ENCODE results near the gene CILP. TPM values are rescaled to one million over a fixed set of nuclear protein-coding genes. Genes with fewer than 3 reads are reported as not detected.
A peak's percentile ranks its signal among the peaks of the same experiment; 100 is the strongest.

CILP gene, protein sequence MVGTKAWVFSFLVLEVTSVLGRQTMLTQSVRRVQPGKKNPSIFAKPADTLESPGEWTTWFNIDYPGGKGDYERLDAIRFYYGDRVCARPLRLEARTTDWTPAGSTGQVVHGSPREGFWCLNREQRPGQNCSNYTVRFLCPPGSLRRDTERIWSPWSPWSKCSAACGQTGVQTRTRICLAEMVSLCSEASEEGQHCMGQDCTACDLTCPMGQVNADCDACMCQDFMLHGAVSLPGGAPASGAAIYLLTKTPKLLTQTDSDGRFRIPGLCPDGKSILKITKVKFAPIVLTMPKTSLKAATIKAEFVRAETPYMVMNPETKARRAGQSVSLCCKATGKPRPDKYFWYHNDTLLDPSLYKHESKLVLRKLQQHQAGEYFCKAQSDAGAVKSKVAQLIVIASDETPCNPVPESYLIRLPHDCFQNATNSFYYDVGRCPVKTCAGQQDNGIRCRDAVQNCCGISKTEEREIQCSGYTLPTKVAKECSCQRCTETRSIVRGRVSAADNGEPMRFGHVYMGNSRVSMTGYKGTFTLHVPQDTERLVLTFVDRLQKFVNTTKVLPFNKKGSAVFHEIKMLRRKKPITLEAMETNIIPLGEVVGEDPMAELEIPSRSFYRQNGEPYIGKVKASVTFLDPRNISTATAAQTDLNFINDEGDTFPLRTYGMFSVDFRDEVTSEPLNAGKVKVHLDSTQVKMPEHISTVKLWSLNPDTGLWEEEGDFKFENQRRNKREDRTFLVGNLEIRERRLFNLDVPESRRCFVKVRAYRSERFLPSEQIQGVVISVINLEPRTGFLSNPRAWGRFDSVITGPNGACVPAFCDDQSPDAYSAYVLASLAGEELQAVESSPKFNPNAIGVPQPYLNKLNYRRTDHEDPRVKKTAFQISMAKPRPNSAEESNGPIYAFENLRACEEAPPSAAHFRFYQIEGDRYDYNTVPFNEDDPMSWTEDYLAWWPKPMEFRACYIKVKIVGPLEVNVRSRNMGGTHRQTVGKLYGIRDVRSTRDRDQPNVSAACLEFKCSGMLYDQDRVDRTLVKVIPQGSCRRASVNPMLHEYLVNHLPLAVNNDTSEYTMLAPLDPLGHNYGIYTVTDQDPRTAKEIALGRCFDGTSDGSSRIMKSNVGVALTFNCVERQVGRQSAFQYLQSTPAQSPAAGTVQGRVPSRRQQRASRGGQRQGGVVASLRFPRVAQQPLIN
- total RNA-seq: under 1 TPM; 0.89 to 0.97 TPM
- under 1 TPM; 0.30 to 0.43 TPM for polyA plus RNA-seq
- long read RNA-seq, donor 1: 0 reads
- long read RNA-seq, donor 2: 0 reads
- long read RNA-seq, donor 3: 0 reads
- long read RNA-seq, donor 4: 0 reads
- long read RNA-seq, donor 5: 0 reads

DNA sequence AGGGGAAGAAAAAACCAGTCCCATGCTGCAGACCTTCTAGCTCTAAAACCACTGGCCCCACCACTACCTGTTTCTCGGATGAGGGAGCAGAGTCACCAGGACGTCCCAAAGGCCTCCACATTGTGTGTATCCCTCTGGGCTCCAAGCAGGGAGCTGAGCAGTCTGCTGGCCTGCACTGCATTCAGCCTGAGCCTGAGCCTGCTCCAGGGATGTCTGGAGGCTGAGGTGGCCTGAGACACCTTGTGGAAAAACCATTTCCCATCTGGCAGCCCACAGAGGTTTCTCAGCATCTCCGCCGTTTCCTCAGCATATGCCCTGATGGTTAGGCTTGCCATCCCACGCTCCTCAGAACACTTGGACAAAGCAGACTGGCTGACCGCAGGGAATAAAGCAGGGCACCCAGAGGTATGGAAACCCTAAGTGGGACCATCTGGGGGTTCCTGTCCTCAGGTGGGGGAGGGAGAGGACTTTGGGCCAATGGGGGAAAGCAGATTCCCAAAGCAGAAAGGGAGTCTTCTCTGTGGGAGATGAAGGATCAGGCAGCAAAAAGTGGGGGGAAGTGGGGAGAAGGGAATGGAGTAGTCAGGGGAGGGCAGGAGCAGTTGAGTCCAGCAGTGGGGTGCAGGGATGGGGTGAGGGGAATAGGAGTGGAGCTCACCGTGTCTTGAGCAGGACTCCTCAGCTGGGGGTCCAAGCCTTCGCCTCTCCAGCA, at the start of gene CILP:
Gene CILP, minus strand, starts transcription at position 704 of the 712 bp plus-strand sequence. CDS start 1,718 bp downstream, outside the sequence.
- TF ChIP-seq, protein P1, sequence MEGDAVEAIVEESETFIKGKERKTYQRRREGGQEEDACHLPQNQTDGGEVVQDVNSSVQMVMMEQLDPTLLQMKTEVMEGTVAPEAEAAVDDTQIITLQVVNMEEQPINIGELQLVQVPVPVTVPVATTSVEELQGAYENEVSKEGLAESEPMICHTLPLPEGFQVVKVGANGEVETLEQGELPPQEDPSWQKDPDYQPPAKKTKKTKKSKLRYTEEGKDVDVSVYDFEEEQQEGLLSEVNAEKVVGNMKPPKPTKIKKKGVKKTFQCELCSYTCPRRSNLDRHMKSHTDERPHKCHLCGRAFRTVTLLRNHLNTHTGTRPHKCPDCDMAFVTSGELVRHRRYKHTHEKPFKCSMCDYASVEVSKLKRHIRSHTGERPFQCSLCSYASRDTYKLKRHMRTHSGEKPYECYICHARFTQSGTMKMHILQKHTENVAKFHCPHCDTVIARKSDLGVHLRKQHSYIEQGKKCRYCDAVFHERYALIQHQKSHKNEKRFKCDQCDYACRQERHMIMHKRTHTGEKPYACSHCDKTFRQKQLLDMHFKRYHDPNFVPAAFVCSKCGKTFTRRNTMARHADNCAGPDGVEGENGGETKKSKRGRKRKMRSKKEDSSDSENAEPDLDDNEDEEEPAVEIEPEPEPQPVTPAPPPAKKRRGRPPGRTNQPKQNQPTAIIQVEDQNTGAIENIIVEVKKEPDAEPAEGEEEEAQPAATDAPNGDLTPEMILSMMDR (IDR thresholded peaks at IDR 0.05; ENCODE audit: control extremely low read depth, extremely low read depth): no peak
- DNase-seq: peak in 1 of 3 donors; percentile 10
- Histone ChIP-seq H3K4me3 (no peak within 1 kb of the TSS), H3K9ac (ENCODE audit: insufficient read depth in 1 of 2, low read length in 2 of 2) (no peak within 1 kb of the TSS), H3K27me3 (ENCODE audit: control insufficient read depth in 3 of 3, insufficient read depth in 3 of 3, low read length in 2 of 3) (no peaks in the 10 kb centered on the region), H3K36me3 (ENCODE audit: control insufficient read depth in 4 of 4, insufficient read depth in 4 of 4, low read length in 4 of 4) (no peaks in the 10 kb centered on the region), H3K27ac (ENCODE audit: low read depth in 1 of 2, low read length in 1 of 2) (no peak within 1 kb of the TSS), H3K4me1 (ENCODE audit: control insufficient read depth in 5 of 5, insufficient read depth in 5 of 5, low read length in 5 of 5) (peaks cover 0 to 33% (median 6%) of the 10 kb centered on the region in 5 donors), H3K9me3 (ENCODE audit: control insufficient read depth in 4 of 4, insufficient read depth in 3 of 4, low read length in 3 of 4) (no peaks in the 10 kb centered on the region)
- no peak for ATAC-seq (ENCODE audit: insufficient read depth, low FRiP score)
- WGBS, 2 donors: 77 to 80% methylated on average over 8 of the region's 8 CpGs

DNA sequence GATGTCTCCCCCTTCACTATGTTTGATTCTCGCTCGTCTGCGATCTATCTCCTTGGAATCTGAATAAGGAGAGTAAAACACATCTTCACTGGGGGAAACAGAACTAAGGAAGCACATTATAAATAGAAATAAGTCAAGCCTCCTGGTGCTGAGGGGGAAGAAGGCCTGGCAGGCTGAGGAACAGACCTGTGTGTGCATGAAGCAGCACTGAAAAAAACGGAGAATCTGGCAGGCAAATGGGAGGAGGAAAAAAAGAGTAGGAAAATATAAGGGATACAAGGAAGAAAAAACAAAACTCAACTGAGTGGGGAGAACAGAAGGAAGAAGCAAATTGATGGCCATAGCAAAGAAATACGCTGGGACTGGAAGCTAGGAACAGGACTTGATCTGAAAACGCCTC, 49.7 kb upstream of the CILP start:
- Histone ChIP-seq H3K36me3 (ENCODE audit: control insufficient read depth in 4 of 4, insufficient read depth in 4 of 4, low read length in 4 of 4) (peaks cover 14 to 26% (median 22%) of the 10 kb centered on the region in 4 donors), H3K27ac (ENCODE audit: low read depth in 1 of 2, low read length in 1 of 2) (no peak overlapping the region), H3K4me1 (ENCODE audit: control insufficient read depth in 5 of 5, insufficient read depth in 5 of 5, low read length in 5 of 5) (peaks cover 0 to 45% (median 21%) of the 10 kb centered on the region in 5 donors), H3K9me3 (ENCODE audit: control insufficient read depth in 4 of 4, insufficient read depth in 3 of 4, low read length in 3 of 4) (no peaks in the 10 kb centered on the region), H3K9ac (ENCODE audit: insufficient read depth in 1 of 2, low read length in 2 of 2) (no peak overlapping the region), H3K27me3 (ENCODE audit: control insufficient read depth in 3 of 3, insufficient read depth in 3 of 3, low read length in 2 of 3) (no peaks in the 10 kb centered on the region), H3K4me3 (no peak overlapping the region)
- DNase-seq: no peak
- no peak for ATAC-seq (ENCODE audit: insufficient read depth, low FRiP score)
- 90 to 95% methylated on average over 6 of the region's 6 CpGs for WGBS, 2 donors
- TF ChIP-seq, protein P1 (IDR thresholded peaks at IDR 0.05; ENCODE audit: control extremely low read depth, extremely low read depth): no peak

DNA sequence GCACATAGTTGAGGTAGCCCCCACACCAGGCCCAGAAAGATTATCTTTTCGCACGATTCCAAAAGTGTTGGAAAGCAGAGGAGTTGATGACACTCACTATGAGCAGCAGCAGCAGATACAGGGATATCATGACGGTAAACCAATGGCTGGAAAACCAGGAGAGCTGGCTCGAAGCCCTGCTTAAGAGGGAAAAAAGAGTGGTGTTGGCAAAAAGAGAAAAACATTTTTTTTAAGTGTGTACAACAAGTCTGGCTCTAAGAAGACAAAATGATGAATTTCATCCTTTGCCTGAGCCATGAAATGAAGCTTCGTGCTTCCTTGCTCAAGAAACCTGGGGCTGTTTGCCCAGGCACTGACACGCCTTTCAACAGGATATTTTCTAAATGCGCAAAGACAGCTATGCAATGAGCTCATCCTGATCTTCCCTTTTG, 48.1 kb upstream of the CILP start:
- Histone ChIP-seq H3K36me3 (ENCODE audit: control insufficient read depth in 4 of 4, insufficient read depth in 4 of 4, low read length in 4 of 4) (peaks cover 14 to 27% (median 22%) of the 10 kb centered on the region in 4 donors), H3K27ac (ENCODE audit: low read depth in 1 of 2, low read length in 1 of 2) (peak overlapping the region in 1 of 2 donors; percentile 71), H3K4me3 (no peak overlapping the region), H3K9ac (ENCODE audit: insufficient read depth in 1 of 2, low read length in 2 of 2) (no peak overlapping the region), H3K9me3 (ENCODE audit: control insufficient read depth in 4 of 4, insufficient read depth in 3 of 4, low read length in 3 of 4) (no peaks in the 10 kb centered on the region), H3K4me1 (ENCODE audit: control insufficient read depth in 5 of 5, insufficient read depth in 5 of 5, low read length in 5 of 5) (peaks cover 0 to 45% (median 21%) of the 10 kb centered on the region in 5 donors), H3K27me3 (ENCODE audit: control insufficient read depth in 3 of 3, insufficient read depth in 3 of 3, low read length in 2 of 3) (no peaks in the 10 kb centered on the region)
- TF ChIP-seq, protein P1 (IDR thresholded peaks at IDR 0.05; ENCODE audit: control extremely low read depth, extremely low read depth): no peak
- ATAC-seq (ENCODE audit: insufficient read depth, low FRiP score): no peak
- DNase-seq: peak; percentile 58 to 85 (median 82)
- WGBS, 2 donors: 78 to 83% methylated on average over 7 of the region's 7 CpGs
